Testis (tissue), 2 donors: ENCODE data around the gene CSNK1A1L.

Experiments used
- POLR2A ChIP-seq: fragments of 450-650 bp; IDR thresholded peaks from one replicate; pipeline ENCODE4 v1.6.1; 2017; ENCODE audit warnings: antibody characterized with exemption, mild to moderate bottlenecking, moderate library complexity
- TF ChIP-seq, protein P1 (sequence below), 3 experiments: fragments of 450-650 bp in 2 of 3; fragments of 200-600 bp in 1 of 3; sonication (generic) in 1 of 3; IDR thresholded peaks; one replicate each; pipeline ENCODE4 v1.5.1; 2016 to 2019; ENCODE audit warnings: antibody characterized with exemption in 3 of 3, mild to moderate bottlenecking in 2 of 3, moderate library complexity in 1 of 3

DNA sequence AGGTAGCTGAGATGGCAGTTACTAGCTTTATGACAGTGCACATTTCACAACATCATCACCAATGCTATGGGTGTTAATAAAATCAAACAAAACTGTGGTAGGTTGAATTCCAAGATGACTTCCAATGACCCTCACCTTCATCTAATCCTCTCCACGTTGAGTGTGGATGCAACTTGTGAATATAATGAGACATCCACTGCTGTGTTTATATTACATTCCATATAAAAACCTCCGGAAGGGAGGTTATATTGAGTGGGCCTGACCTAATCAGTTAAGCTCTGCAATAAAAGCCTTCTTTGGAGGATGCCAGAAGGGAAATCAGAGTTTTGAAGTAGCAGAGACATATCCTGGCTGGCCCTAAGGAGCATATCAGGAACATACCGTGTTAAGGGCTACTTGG lies 25.6 kb upstream of the CSNK1A1L start:
- TF ChIP-seq, protein P1, sequence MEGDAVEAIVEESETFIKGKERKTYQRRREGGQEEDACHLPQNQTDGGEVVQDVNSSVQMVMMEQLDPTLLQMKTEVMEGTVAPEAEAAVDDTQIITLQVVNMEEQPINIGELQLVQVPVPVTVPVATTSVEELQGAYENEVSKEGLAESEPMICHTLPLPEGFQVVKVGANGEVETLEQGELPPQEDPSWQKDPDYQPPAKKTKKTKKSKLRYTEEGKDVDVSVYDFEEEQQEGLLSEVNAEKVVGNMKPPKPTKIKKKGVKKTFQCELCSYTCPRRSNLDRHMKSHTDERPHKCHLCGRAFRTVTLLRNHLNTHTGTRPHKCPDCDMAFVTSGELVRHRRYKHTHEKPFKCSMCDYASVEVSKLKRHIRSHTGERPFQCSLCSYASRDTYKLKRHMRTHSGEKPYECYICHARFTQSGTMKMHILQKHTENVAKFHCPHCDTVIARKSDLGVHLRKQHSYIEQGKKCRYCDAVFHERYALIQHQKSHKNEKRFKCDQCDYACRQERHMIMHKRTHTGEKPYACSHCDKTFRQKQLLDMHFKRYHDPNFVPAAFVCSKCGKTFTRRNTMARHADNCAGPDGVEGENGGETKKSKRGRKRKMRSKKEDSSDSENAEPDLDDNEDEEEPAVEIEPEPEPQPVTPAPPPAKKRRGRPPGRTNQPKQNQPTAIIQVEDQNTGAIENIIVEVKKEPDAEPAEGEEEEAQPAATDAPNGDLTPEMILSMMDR (IDR thresholded peaks at IDR 0.05): no peak
- TF ChIP-seq POLR2A: no peak
